Breast epithelium (tissue), 3 donors: ENCODE results near the gene CNGB1.
A peak's percentile ranks its signal among the peaks of the same experiment; 100 is the strongest.

ENCODE experiments used
- CTCF ChIP-seq, 3 donors: fragments of 450-650 bp; IDR thresholded peaks; one replicate each; pipeline ENCODE4 v1.5.1; 2016 to 2017; ENCODE audit warnings: antibody characterized with exemption in 3 of 3, mild to moderate bottlenecking in 3 of 3, moderate library complexity in 3 of 3
- POLR2A ChIP-seq: fragments of 450-650 bp; IDR thresholded peaks from one replicate; pipeline ENCODE4 v1.6.1; 2016; ENCODE audit warnings: antibody characterized with exemption, mild to moderate bottlenecking, moderate library complexity

GRCh38 chr16:58000706-58001676 lies 30.1 kb upstream of the CNGB1 start, which contains the start of gene USB1:
- peak in 2 of 3 donors; percentile 41 to 50 for TF ChIP-seq CTCF (IDR thresholded peaks at IDR 0.05)
- TF ChIP-seq POLR2A, result peak; percentile 40
